Mesodermal cell (in vitro differentiated cells): Measurements from ENCODE around the gene NTN1.
"Not testable (repeated sequence)": the region's sequence is repeated elsewhere in the genome, so short reads cannot be mapped to it uniquely, and the experiment has no call there.

Experiments
- H3K27ac ChIP-seq: 2 replicates; pipeline ENCODE4 v1.7.0; 2013; ENCODE audit warnings: mild to moderate bottlenecking, low read depth, low read length, moderate library complexity; ENCODE audit not compliant: severe bottlenecking
- H3K36me3 ChIP-seq: 2 replicates; pipeline ENCODE4 v1.7.1; 2013; ENCODE audit warnings: mild to moderate bottlenecking, low read length, moderate library complexity; ENCODE audit not compliant: control insufficient read depth, insufficient read depth
- H3K4me1 ChIP-seq: one replicate; pipeline ENCODE4 v1.7.1; 2013; ENCODE audit warnings: mild to moderate bottlenecking, low read length; ENCODE audit not compliant: insufficient read depth, control insufficient read depth, poor library complexity, severe bottlenecking
- H3K4me3 ChIP-seq: 2 replicates; pipeline ENCODE4 v1.7.0; 2013; ENCODE audit warnings: low read length, control low read depth, mild to moderate bottlenecking; ENCODE audit not compliant: insufficient read depth, poor library complexity, severe bottlenecking; ENCODE audit errors: extremely low read depth
- H3K9me3 ChIP-seq: 2 replicates; pipeline ENCODE4 v1.7.1; 2013; ENCODE audit warnings: mild to moderate bottlenecking, low read length, moderate library complexity; ENCODE audit not compliant: control insufficient read depth
- WGBS, 2 experiments: methylation state at CpG; one replicate each; pipeline ENCODE4 v1.1.5; 2013; ENCODE audit warnings: missing lambda C conversion rate in 2 of 2; ENCODE audit not compliant: insufficient coverage in 2 of 2; 5-methylcytosine and 5-hydroxymethylcytosine counted together

The NTN1 gene

DNA sequence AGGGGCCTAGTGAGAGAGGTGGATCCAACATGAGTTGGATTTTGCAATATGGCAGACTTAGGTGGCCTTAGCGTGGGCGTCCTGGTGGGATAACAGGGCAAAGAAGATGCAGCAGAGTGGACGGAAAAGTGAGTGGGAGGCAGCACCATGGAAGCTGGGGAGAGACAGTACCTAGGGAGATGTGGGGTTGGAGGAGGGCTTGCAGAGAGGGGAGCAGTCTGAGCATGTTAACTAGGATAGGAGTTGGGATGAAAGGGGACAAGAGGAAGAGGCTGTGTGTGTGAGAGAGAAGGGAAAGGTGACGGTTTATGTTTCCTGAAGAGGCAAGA, 120.1 kb downstream of the NTN1 start:
- WGBS, 2 experiments: 96 to 100% methylated on average over 4 of the region's 4 CpGs
- no peak overlapping the region for H3K27ac ChIP-seq
- no peaks in the 10 kb centered on the region for H3K9me3 ChIP-seq
- no peaks in the 10 kb centered on the region for H3K36me3 ChIP-seq
- no peak overlapping the region for H3K4me3 ChIP-seq
- H3K4me1 ChIP-seq: peaks cover 3% of the 10 kb centered on the region

- no peak overlapping the region for H3K4me3 ChIP-seq
- 81 to 90% methylated on average over 7 to 8 of the region's 10 CpGs for WGBS, 2 experiments
- no peaks in the 10 kb centered on the region for H3K9me3 ChIP-seq
Measured at GRCh38 chr17:9142772-9143494, 121.6 kb downstream of the NTN1 start.

DNA sequence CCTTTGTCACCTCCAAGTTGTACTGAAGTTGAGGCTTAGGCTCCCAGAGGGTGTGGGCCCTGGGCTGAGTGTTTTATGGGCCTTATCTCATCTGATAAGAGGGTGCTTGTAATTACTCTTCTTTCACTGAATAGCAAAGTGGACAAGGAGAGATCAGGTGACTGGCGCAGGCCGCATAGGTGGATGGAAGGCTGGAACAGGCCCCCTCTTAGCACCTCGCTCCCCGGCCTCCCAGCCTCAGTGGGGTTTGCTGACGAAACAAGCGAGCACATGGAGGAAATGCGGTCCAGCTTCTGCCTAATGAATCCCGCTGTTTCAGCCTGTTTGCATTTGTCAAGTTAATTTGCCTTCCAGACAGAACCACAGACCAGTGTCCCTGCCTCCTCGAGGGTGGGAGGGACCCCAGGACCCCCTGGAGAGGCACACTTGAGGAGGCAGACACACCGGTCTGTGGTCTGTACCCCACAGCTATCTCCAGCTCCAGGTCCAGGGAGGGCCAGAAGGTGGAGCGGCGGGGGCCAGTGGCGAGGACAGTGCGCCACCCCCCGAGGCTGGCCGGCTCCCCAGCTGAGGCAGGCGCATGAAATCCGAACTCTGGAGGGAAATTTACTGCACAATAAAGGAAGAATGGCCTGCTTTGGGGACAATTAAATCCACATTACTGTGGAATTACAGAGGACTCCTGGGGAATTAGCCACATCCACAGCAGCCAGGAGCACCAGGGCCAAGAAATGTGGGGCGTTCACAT, 123.4 kb downstream of the NTN1 start:
- Histone ChIP-seq H3K4me1 (no peaks in the 10 kb centered on the region), H3K9me3 (no peaks in the 10 kb centered on the region), H3K4me3 (no peak overlapping the region), H3K27ac (no peak overlapping the region), H3K36me3 (no peaks in the 10 kb centered on the region)
- WGBS, 2 experiments: 79 to 87% methylated on average over 14 to 19 of the region's 19 CpGs

More at GRCh38 chr17:9142772-9143494, 121.6 kb downstream of the NTN1 start:
- Histone ChIP-seq H3K36me3 (no peaks in the 10 kb centered on the region), H3K27ac (no peak overlapping the region), H3K4me1 (no peaks in the 10 kb centered on the region)

GRCh38 chr17:9146064-9146463, 124.8 kb downstream of the NTN1 start:
- H3K4me3 ChIP-seq: no peak overlapping the region
- H3K9me3 ChIP-seq: no peaks in the 10 kb centered on the region
- WGBS, 2 experiments: 85 to 94% methylated on average over 2 to 3 of the region's 4 CpGs
- H3K36me3 ChIP-seq: no peaks in the 10 kb centered on the region
- no peak overlapping the region for H3K27ac ChIP-seq
- H3K4me1 ChIP-seq: peaks cover 12% of the 10 kb centered on the region

GRCh38 chr17:9148905-9149525, 127.7 kb downstream of the NTN1 start:
- no peak overlapping the region for H3K27ac ChIP-seq

DNA sequence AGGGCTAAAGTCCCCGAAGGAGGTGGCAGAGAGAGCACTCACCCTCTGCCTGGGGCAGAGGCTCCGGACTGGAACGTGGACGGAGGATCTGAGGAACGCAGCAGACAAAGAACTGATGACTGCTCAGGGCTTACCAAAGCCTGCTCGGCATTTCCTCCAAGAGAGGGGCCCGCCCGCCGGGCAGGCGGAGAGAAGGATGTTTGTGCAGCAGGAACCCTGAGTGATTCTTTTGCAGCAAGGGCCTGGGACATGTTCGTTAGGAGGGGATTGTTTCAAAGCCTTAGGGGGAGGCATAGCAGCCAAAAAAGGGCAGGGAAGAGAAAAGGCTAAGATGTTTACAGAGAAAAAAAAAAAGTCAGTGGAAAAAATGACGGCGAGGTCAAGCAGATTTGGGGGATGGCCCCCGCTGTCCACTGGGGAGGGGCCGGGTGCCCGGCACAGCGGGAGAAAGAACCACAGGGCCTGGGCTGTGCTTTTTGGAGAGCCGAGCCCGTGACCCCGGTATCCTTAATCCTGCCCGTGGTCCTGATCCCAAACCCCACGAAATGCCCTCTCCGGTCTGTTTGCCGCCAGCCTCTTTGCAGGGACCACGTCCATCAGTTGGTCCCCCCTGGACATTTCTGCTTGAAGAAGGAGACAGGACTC, 129.3 kb downstream of the NTN1 start:
- Histone ChIP-seq H3K9me3 (no peaks in the 10 kb centered on the region), H3K4me1 (peaks cover 12% of the 10 kb centered on the region), H3K4me3 (no peak overlapping the region), H3K36me3 (no peaks in the 10 kb centered on the region), H3K27ac (peak overlapping the region; percentile 6)
- WGBS, 2 experiments: 72 to 74% methylated on average over 24 to 25 of the region's 25 CpGs

More at GRCh38 chr17:9148905-9149525, 127.7 kb downstream of the NTN1 start:
- H3K4me1 ChIP-seq: peaks cover 12% of the 10 kb centered on the region
- WGBS, 2 experiments: 78 to 89% methylated on average over 3 to 4 of the region's 6 CpGs
- no peaks in the 10 kb centered on the region for H3K9me3 ChIP-seq
- no peaks in the 10 kb centered on the region for H3K36me3 ChIP-seq
- H3K4me3 ChIP-seq: no peak overlapping the region

DNA sequence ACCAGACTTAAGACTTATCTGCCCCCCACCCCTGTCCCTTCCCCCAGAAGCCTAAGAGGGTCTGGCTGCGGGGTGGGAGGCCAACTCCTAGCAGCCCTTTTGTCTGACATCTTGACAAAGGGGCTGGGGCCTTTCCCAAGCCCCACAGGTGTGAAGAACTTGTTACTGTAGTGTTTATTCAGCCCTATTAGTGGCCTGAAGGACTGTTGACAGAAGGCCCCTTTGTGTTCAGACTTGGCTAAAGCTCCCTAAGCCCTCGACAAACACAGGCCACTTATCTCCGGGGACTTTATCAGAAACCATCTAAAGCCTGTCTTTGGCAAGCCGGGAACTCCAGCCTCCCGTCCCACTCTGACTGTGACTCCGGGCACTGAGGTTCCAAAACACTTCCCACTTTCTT, 129.8 kb downstream of the NTN1 start:
- H3K36me3 ChIP-seq: no peaks in the 10 kb centered on the region
- 36 to 49% methylated on average over 3 to 6 of the region's 6 CpGs for WGBS, 2 experiments
- H3K27ac ChIP-seq: no peak overlapping the region
- no peak overlapping the region for H3K4me3 ChIP-seq
- H3K9me3 ChIP-seq: no peaks in the 10 kb centered on the region
- peaks cover 12% of the 10 kb centered on the region for H3K4me1 ChIP-seq

GRCh38 chr17:9151740-9152139, 130.4 kb downstream of the NTN1 start:
- not testable (repeated sequence) for H3K4me3 ChIP-seq

GRCh38 chr17:9158544-9159452, 137.5 kb downstream of the NTN1 start:
- WGBS, 2 experiments: 85 to 96% methylated on average over 4 of the region's 6 CpGs
- Histone ChIP-seq H3K27ac (no peak overlapping the region), H3K4me3 (no peak overlapping the region), H3K4me1 (no peaks in the 10 kb centered on the region), H3K36me3 (no peaks in the 10 kb centered on the region), H3K9me3 (no peaks in the 10 kb centered on the region)

More at GRCh38 chr17:9151740-9152139, 130.4 kb downstream of the NTN1 start:
- not testable (repeated sequence) for H3K27ac ChIP-seq, H3K9me3 ChIP-seq, H3K36me3 ChIP-seq
- 93 to 94% methylated on average over 10 of the region's 10 CpGs for WGBS, 2 experiments
- peaks cover 12% of the 10 kb centered on the region for H3K4me1 ChIP-seq
